Gastroesophageal sphincter (tissue), 3 donors: ENCODE data around the gene CCNY.

Experiments
- CTCF ChIP-seq, 4 experiments: fragments of 200-600 bp in 2 of 4; fragments of 450-650 bp in 2 of 4; sonication (generic) in 1 of 4; IDR thresholded peaks; one replicate each; pipeline ENCODE4 v1.5.1; 2017 to 2019; ENCODE audit warnings: antibody characterized with exemption in 4 of 4, mild to moderate bottlenecking in 2 of 4, moderate library complexity in 2 of 4
- POLR2A ChIP-seq, 2 donors: fragments of 450-650 bp; IDR thresholded peaks; one replicate each; pipeline ENCODE4 v1.6.1; 2017; ENCODE audit warnings: antibody characterized with exemption in 2 of 2, mild to moderate bottlenecking in 2 of 2, moderate library complexity in 1 of 2
- POLR2AphosphoS5 ChIP-seq: sonication (generic); formaldehyde crosslinking; IDR thresholded peaks from one replicate; pipeline ENCODE4 v1.6.1; 2017; ENCODE audit warnings: antibody characterized with exemption

- TF ChIP-seq POLR2A (IDR thresholded peaks at IDR 0.05) (no peak), CTCF (IDR thresholded peaks at IDR 0.05) (no peak), POLR2AphosphoS5 (no peak)
Measured at GRCh38 chr10:35462491-35462934, 126.2 kb downstream of the CCNY start.
